NCI-H128 (cell line): ENCODE measurements around the gene CD177.
"Not testable (repeated sequence)": the region's sequence is repeated elsewhere in the genome, so short reads cannot be mapped to it uniquely, and the experiment has no call there.

Experiments
- DNase-seq: peaks from one replicate; lab custom pipeline; 2025; ENCODE audit not compliant: unreplicated experiment; lab: John Stamatoyannopoulos, UW

CD177 gene

GRCh38 chr19:43353606-43354304 lies at the start of gene CD177:
CD177 (plus strand) TSS chr19:43353686; CDS start chr19:43353715, 29 bp downstream.
- no peak for DNase-seq

GRCh38 chr19:43305642-43306041 lies 47.8 kb upstream of the CD177 start:
- DNase-seq, result no peak

- DNase-seq, result no peak
Measured at GRCh38 chr19:43306097-43306496, 47.4 kb upstream of the CD177 start.

GRCh38 chr19:43308244-43308815 lies 45.2 kb upstream of the CD177 start:
- DNase-seq, result no peak

GRCh38 chr19:43309466-43309865 lies 44.0 kb upstream of the CD177 start:
- no peak for DNase-seq

GRCh38 chr19:43310221-43310620 lies 43.3 kb upstream of the CD177 start:
- no peak for DNase-seq

GRCh38 chr19:43311256-43311655 lies 42.2 kb upstream of the CD177 start:
- no peak for DNase-seq

GRCh38 chr19:43311706-43312105 lies 41.8 kb upstream of the CD177 start:
- no peak for DNase-seq

- no peak for DNase-seq
Measured at GRCh38 chr19:43313711-43314495, 39.6 kb upstream of the CD177 start.

- DNase-seq, result no peak
Measured at GRCh38 chr19:43315851-43316250, 37.6 kb upstream of the CD177 start.

GRCh38 chr19:43316591-43317319 lies 36.7 kb upstream of the CD177 start:
- DNase-seq, result no peak

- DNase-seq, result no peak
Measured at GRCh38 chr19:43318203-43318602, 35.3 kb upstream of the CD177 start.

- no peak for DNase-seq
Measured at GRCh38 chr19:43318796-43319314, 34.6 kb upstream of the CD177 start.

- no peak for DNase-seq
Measured at GRCh38 chr19:43320546-43320945, 32.9 kb upstream of the CD177 start.

GRCh38 chr19:43326761-43327160 lies 26.7 kb upstream of the CD177 start:
- DNase-seq, result not testable (repeated sequence)

- not testable (repeated sequence) for DNase-seq
Measured at GRCh38 chr19:43328561-43328960, 24.9 kb upstream of the CD177 start.

GRCh38 chr19:43329049-43329448 lies 24.4 kb upstream of the CD177 start:
- DNase-seq, result not testable (repeated sequence)

GRCh38 chr19:43329989-43330388 lies 23.5 kb upstream of the CD177 start:
- DNase-seq, result no peak

GRCh38 chr19:43330726-43331434 lies 22.6 kb upstream of the CD177 start:
- no peak for DNase-seq

- DNase-seq, result no peak
Measured at GRCh38 chr19:43331435-43332010, 22.0 kb upstream of the CD177 start.
